ENCODE data around the gene HAL.

Gene HAL

GRCh38 chr12:96006727-96007126, 10.6 kb upstream of the HAL start:
- no peak for DNase-seq

GRCh38 chr12:96000858-96001257, 4.7 kb upstream of the HAL start:
- no peak for DNase-seq

DNA sequence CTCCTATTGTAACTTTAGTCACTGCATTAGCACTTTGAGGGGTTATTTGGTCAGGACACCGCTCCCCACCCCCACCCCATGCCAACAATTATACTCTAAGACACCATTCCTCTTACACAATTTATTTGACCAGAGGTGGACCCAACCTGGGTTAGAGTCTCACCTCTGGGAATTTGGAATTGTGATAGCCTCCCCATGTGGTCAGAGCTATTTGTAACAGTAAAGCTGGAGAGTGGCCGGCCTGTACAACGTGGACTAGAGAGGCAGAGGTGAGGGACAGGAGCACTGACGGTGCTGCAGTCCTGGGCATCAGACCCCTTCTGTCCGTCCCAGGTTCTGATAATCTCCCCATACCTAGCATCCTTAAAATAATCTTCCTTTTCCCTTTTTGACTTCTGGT, 3.3 kb upstream of the HAL start:
- DNase-seq = no peak

- peak; percentile 71 for DNase-seq
Measured at GRCh38 chr12:95998611-95999286, 2.6 kb upstream of the HAL start.

DNA sequence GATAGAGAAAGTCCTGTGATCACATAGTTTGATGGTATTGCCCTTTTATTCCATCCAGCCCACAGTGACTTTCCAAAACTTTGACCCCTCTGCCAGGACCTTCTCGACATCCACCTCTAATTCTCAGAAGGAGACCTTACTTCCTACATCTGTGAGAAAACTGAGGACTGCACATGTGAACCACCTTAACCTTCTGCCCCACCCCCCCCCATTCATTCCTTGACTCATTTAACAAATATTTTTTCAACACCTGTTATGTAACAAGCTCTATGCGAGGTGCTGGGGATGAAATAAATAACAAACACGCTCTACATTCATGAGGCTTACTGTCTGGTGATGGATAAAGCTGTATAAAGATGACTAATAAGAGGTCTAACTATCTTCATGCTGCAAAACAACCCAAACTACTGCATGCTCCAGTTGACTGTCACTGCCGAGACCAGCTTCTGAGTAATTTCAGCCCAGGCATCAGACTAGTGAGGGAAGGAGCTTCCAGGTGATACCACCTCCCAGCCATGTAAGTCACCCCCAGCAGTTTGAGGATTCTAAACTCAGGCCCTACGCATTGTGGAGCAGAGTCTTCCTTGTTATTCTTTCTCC, 1.9 kb upstream of the HAL start:
- DNase-seq = no peak

DNA sequence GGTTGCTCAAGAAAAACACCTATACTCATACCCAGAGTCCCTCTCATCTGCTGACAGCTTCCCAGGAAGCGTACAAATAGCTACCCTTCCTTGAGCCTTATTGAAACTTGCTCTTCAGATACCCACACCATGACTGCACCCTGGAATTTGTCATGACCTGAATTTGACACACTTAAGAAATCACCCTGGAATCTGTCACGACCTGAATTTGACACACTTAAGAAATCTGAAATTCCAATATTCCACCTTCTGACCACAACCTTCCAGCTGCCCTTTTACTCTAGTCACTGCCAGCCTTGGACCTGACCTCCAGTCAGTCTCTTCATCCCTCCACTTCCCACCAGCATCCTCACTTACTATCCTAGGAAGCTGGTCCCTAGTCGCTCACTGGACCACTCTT, 1.1 kb upstream of the HAL start:
- DNase-seq = no peak

- no peak for DNase-seq
Measured at GRCh38 chr12:95995238-95996031, 709 bp downstream of the HAL start.

GRCh38 chr12:95994476-95994875, 1.7 kb downstream of the HAL start:
- no peak for DNase-seq

DNA sequence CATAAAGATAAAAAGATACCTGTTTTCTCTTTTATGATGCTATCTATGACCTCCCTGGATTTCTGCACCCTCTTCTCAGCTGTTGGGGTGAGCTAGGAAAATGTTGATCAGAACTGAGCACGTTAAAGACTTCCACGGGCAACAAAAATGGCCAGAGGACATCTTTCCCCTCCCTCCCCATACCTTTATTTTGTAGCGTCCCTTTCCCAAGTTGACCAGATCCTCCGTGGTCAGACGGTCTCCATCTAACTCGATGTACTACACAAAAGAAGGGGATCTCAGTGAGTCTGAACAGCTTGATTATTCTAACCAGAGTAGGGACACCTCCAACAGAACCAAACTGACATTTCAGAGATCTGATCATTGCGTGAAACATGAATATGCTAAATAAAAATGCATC, 2.2 kb downstream of the HAL start:
- no peak for DNase-seq

GRCh38 chr12:95990136-95990535, 6.0 kb downstream of the HAL start:
- DNase-seq = no peak

- DNase-seq = no peak
Measured at GRCh38 chr12:95989504-95990123, 6.5 kb downstream of the HAL start.

DNA sequence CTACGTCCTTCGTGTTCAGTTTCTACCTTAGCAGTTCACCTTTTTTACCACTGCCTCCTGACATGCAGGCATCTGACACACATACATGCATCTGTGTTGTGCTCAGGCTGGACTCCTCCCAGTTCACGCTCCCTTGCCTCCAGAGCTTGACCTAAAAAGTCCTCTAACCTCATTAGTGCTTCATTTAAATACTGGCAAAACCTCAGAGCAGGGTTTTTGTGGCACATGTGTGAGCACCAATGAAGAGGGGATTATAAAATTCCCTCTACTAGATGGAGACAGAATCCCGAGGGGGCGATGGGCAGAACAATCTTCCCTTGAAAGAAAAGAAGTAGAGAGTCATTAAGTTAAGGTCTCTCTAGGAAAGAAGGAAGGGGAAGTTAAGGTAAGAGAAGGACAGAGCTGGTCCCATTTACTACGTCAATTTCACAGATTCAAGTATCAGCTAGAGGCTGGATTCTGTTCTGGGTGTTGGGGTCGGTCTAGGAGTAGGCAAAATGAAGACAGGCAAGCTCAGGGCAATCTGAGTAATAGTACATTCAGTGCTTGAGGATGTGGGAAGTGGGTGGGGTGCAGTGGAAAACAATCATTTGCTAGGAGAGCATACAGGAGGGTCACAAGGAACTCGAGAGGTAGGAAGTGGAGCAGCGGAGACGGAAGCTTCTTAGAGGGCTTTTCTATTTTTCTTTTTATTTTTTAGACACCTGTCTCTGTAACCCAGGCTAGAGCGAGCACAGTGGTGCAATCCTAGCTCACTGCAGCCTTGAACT, 7.5 kb downstream of the HAL start:
- no peak for DNase-seq

DNA sequence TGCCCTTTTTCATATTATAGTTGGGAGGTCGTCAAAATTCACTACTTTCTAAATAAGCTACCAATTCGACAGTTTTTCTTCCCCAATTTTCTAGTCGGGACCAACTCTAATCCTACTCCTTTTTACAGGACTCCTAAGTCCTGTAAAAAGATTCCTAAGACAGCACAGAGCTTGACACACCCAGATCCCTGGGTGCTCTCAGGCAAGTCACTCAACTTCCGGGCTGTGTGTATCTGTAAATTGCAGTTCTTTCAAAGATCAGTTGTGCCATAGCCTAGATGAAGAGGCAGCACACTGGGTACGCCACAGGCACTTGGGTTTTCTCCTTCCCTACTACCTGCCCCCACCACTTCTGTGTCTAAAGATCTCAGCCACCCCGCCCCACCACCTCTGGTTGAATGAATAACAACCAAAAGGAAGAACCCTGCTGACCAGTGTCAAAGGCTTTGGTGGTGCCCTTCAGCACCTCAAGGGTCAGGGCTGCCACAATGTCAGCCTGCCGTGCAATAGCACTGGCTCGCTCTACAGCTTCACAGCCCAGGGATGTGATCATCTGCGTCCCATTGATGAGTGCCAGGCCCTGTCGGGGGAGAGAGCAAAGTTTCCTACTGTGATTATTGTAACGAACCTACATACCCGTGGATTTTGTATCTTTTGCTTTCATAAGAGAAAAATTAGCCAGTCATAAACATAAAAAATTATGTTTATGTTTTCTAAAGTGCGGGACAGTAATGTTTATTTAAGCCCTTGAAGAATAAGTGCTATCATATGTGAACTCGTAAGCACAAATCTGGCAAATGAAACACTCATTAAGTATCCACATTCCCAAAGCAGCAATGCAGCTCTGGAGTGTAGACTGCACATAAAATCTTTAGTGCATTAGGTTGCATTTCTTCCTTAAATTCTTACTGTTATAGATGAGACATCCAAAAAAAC, 9.2 kb downstream of the HAL start:
- DNase-seq = no peak

- no peak for DNase-seq
Measured at GRCh38 chr12:95984682-95985081, 11.5 kb downstream of the HAL start.

DNA sequence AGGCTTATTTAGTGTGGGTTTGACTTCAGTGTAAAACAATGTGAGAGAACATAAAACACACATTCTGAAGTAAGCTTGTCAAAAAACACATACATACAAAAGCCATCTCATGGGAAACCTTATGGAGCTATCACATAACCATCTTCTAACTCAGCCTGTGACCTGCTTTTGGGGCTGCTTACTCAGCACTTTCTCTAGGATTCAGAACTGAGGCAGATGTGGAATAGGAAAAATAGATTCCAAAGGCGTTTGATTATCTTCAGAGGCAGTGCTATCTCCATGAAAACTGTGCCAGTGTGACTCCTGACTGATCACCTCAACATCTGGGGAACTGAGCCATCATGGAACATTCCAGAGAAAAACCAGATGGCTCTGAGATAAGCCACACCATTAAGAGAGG, 13.5 kb downstream of the HAL start:
- DNase-seq = no peak

DNA sequence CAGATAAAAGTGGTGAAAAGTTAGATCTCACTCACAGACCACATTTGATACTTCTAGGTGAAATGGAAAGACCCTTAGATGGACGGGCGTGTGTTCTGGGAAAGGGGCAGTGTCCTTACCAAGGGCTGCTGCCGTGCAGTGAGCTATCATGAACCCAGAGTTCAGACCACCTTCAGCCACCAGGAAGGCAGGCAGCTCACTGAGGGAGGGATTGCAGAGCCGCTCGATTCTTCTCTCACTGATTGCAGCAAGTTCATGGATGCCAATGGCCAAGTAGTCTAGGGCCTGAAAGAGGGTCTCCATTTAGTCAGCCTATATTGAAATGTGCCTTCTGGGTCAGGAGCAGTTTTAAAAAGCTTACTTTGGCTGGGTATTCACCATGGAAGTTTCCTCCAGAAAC, 15.7 kb downstream of the HAL start:
- no peak for DNase-seq

DNA sequence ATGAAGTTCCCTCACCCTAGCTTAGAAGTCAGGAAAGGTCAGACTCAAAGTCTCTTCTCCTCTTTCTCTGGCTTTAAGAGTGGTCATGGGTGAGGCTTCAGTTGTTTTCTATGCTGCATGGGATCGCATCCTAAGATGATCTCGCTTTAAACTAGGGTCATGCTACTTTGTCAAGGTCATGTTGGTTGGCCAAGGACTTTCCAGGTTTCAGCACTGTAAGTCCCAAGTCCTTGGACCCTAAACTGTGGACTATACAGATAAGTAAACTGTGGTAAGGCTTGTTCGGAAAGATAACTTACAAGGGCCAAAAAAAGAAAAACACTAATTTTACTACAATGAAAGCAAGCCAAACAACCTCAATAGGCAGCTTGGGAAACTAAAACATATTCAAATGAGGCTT, 17.4 kb downstream of the HAL start:
- DNase-seq = no peak

DNA sequence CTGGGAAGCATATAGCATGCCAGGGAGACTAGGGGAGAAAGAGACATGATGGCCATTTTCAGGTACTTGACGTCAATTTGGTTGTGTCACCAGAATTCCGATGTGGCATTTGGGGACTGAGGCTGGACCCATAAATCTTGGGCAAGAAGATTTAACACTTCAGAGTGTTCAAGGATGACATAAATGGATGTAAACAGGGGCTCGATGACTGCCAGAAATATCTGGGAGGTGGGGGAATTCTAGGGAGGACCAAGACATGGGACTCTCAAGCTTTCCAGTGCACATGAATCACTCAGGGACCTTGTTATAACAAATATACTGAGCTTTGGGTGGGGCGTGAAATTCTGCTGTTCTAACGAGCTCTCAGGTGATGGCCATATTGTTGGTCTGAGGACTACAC, 17.8 kb downstream of the HAL start:
- DNase-seq = no peak

GRCh38 chr12:95977764-95978305, 18.3 kb downstream of the HAL start:
- DNase-seq = no peak

DNA sequence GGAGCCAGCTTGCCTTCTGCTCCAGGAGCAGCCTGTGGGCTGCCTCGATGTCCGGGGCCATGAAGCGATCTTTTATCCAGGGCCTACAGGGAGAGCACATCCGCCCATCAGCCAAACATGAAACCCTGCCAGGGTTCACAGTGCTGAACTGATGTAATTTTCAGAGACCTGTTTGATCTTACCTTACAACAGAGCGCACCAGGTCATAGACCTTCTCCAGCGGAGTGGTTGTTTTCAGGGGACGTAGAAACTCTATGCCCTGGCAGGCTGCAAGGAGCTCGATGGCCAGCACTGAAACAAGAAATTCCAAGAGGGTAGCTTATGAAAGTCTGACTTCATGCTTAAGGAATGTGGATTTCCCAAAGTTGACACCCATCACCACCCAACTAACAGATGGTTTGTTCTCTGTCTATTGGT, 19.7 kb downstream of the HAL start:
- DNase-seq = no peak

DNA sequence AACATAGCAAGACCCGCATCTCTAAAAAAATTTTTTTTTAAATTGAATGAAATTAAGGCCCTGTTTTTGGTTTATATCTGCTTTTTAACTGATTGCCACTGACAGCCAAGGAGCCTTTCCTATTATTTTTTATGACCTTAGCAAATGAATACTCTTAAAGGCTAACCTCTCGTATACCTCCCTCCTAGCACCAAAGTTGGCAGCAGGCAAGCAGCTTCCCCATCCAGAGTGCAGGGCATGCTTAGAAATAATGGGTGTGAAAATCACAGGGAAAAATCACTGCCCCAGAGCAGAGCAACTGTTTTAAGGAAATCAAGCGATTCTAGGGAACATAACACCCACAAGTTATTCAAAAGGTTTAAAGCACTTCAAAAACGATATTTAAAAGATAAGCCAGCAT, 20.7 kb downstream of the HAL start:
- no peak for DNase-seq

GRCh38 chr12:95974358-95974757, 21.8 kb downstream of the HAL start:
- DNase-seq = no peak
